ENCODE measurements around the gene P2RY6.

P2RY6 gene

DNA sequence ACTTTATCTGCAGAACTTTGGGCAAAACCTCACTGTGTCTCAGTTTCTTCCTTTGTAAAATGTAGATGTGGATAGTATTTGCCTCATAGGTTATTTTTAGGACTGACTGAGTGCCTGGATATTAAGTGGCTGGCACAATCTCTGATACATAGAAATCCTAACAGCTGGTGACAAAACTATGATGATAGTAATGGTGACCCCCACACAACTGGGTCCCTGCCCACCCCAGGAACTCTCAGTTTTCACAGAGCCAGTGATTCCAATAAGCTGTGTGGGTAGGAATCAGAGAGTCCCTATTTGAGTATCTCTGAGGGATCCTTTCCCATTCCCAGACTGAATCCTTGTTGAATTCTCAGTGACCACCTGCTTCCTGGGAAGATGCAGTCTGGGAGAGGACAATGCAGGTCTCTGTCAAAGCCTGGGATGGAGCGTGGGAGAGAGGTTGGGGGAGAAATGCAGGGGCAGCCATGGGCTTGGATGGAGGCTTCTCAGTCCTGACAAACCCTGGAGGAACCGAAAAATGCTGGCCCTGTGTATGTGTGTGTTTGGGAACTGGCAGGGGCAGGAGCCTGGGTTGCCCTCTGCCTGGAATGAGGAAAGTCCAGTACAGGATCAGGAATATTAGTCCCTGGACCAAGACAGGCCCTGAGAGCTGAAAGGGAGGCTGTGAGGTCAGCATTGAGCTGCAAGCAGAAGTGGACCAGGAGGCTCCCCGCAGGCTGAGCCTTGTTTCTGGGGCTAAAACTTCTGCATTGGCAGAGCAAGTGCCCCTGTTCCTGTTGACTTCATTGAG is 6.1 kb upstream of the P2RY6 start:
- no peak for TF ChIP-seq CTCF (IDR thresholded peaks at IDR 0.05; ENCODE audit: poor library complexity, severe bottlenecking)
- no peak for DNase-seq (ENCODE audit: low spot score)
- H3K27ac ChIP-seq (ENCODE audit: poor library complexity, severe bottlenecking) = no peak overlapping the region
- no peaks in the 10 kb centered on the region for H3K9me3 ChIP-seq (ENCODE audit: severe bottlenecking)
- no peaks in the 10 kb centered on the region for H3K36me3 ChIP-seq (ENCODE audit: low read depth)
- no peaks in the 10 kb centered on the region for H3K4me1 ChIP-seq (ENCODE audit: insufficient read depth, poor library complexity, severe bottlenecking)
- no peak for ATAC-seq (ENCODE audit: low read depth)
- H3K27me3 ChIP-seq (ENCODE audit: insufficient read depth, poor library complexity, severe bottlenecking) = no peaks in the 10 kb centered on the region
- H3K4me3 ChIP-seq (ENCODE audit: severe bottlenecking) = no peak overlapping the region

GRCh38 chr11:73266646-73267020 is 5.5 kb upstream of the P2RY6 start:
- H3K27me3 ChIP-seq (ENCODE audit: insufficient read depth, poor library complexity, severe bottlenecking) = no peaks in the 10 kb centered on the region
- ATAC-seq (ENCODE audit: low read depth) (no peak), DNase-seq (ENCODE audit: low spot score) (no peak)
- TF ChIP-seq CTCF (IDR thresholded peaks at IDR 0.05; ENCODE audit: poor library complexity, severe bottlenecking) = no peak
- no peak overlapping the region for H3K4me3 ChIP-seq (ENCODE audit: severe bottlenecking)
- no peaks in the 10 kb centered on the region for H3K4me1 ChIP-seq (ENCODE audit: insufficient read depth, poor library complexity, severe bottlenecking)
- no peaks in the 10 kb centered on the region for H3K9me3 ChIP-seq (ENCODE audit: severe bottlenecking)
- H3K27ac ChIP-seq (ENCODE audit: poor library complexity, severe bottlenecking) = no peak overlapping the region
- H3K36me3 ChIP-seq (ENCODE audit: low read depth) = no peaks in the 10 kb centered on the region

GRCh38 chr11:73267122-73267846 is 4.9 kb upstream of the P2RY6 start:
- no peak for DNase-seq (ENCODE audit: low spot score)
- H3K27me3 ChIP-seq (ENCODE audit: insufficient read depth, poor library complexity, severe bottlenecking) = no peaks in the 10 kb centered on the region

GRCh38 chr11:73267906-73268540 is 4.1 kb upstream of the P2RY6 start:
- no peak for DNase-seq (ENCODE audit: low spot score)
- Histone ChIP-seq H3K36me3 (ENCODE audit: low read depth) (no peaks in the 10 kb centered on the region), H3K4me1 (ENCODE audit: insufficient read depth, poor library complexity, severe bottlenecking) (no peaks in the 10 kb centered on the region), H3K27me3 (ENCODE audit: insufficient read depth, poor library complexity, severe bottlenecking) (no peaks in the 10 kb centered on the region), H3K4me3 (ENCODE audit: severe bottlenecking) (no peak overlapping the region), H3K9me3 (ENCODE audit: severe bottlenecking) (no peaks in the 10 kb centered on the region), H3K27ac (ENCODE audit: poor library complexity, severe bottlenecking) (no peak overlapping the region)
- TF ChIP-seq CTCF (IDR thresholded peaks at IDR 0.05; ENCODE audit: poor library complexity, severe bottlenecking) = no peak
- no peak for ATAC-seq (ENCODE audit: low read depth)

More at GRCh38 chr11:73267122-73267846, 4.9 kb upstream of the P2RY6 start:
- Histone ChIP-seq H3K4me1 (ENCODE audit: insufficient read depth, poor library complexity, severe bottlenecking) (no peaks in the 10 kb centered on the region), H3K36me3 (ENCODE audit: low read depth) (no peaks in the 10 kb centered on the region), H3K4me3 (ENCODE audit: severe bottlenecking) (no peak overlapping the region), H3K9me3 (ENCODE audit: severe bottlenecking) (no peaks in the 10 kb centered on the region), H3K27ac (ENCODE audit: poor library complexity, severe bottlenecking) (no peak overlapping the region)
- ATAC-seq (ENCODE audit: low read depth) = no peak
- TF ChIP-seq CTCF (IDR thresholded peaks at IDR 0.05; ENCODE audit: poor library complexity, severe bottlenecking) = no peak

Data from RWPE2 (cell line).